HepG2 (cell line): Measurements from ENCODE around the gene ZDHHC16. TPM values are rescaled to one million over a fixed set of nuclear protein-coding genes. Genes with fewer than 3 reads are reported as not detected.
A peak's percentile ranks its signal among the peaks of the same experiment; 100 is the strongest.

Source experiments
- ATAC-seq: fragments of 200-7000 bp; cut with Tn5 transposase; 3 replicates; pipeline ENCODE4 v1.9.1; 2020; ENCODE audit warnings: mild to moderate bottlenecking, moderate library complexity
- BruUV-seq: library from RNA; stranded (reverse); fragments of 400-500 nt; replicated peaks from 2 replicates; lab custom pipeline; 2021; lab: Mats Ljungman, UMichigan
- CTCF ChIA-PET: fragments of 300-600 bp; formaldehyde crosslinking; extraction: SDS; loops from one replicate; lab custom pipeline; 2021; ENCODE audit warnings: low total read pairs, inconsistent platforms, low intra/inter-chr PET ratio; lab: Yijun Ruan, JAX
- POLR2A ChIA-PET: fragments of 350-600 bp; sonication (Branson Sonifier 250); formaldehyde crosslinking; loops from one replicate; lab custom pipeline; 2020; ENCODE audit warnings: antibody characterized with exemption, inconsistent platforms; lab: Yijun Ruan, JAX
- DNase-seq: peaks from one replicate; pipeline ENCODE4 v3.0.0-alpha.2; 2015; ENCODE audit warnings: low spot score
- FAIRE-seq: peaks from 3 replicates; lab custom pipeline; 2011; peaks lifted over from hg19 to GRCh38; lab: Jason Lieb, UNC
- H2AFZ ChIP-seq: one replicate; pipeline ENCODE4 v1.6.1; 2011; ENCODE audit warnings: low read length, inconsistent platforms
- H3K27ac ChIP-seq: fragments of 300-600 bp; 3 replicates; pipeline ENCODE4 v1.8.0; 2011; ENCODE audit warnings: mixed run types, mild to moderate bottlenecking, mixed read lengths, low read length, inconsistent platforms; ENCODE audit not compliant: insufficient read depth; ENCODE audit errors: extremely low read length
- H3K27me3 ChIP-seq, 2 experiments: fragments of 200-600 bp in 1 of 2; 2 replicates in 1 of 2; 3 replicates in 1 of 2; pipeline versions ENCODE4 v1.6.0 to v1.8.0; 2011; ENCODE audit warnings: low read length in 2 of 2, mild to moderate bottlenecking in 2 of 2, moderate library complexity in 2 of 2, inconsistent platforms in 1 of 2; ENCODE audit not compliant: insufficient read depth in 2 of 2, control insufficient read depth in 1 of 2
- H3K36me3 ChIP-seq, 2 experiments: fragments of 200-600 bp in 1 of 2; replicated peaks in 1 of 2; 2 replicates in 1 of 2; 3 replicates in 1 of 2; pipeline versions ENCODE4 v1.5.1 to v1.8.0; 2011; ENCODE audit warnings: low read length in 2 of 2, inconsistent platforms in 1 of 2; ENCODE audit not compliant: insufficient read depth in 2 of 2, control insufficient read depth in 1 of 2
- H3K4me1 ChIP-seq: 2 replicates; pipeline ENCODE4 v1.5.1; 2012; ENCODE audit warnings: low read length, inconsistent platforms; ENCODE audit not compliant: insufficient read depth
- H3K4me2 ChIP-seq: 2 replicates; pipeline ENCODE4 v1.6.0; 2011; ENCODE audit warnings: low read depth, low read length, inconsistent platforms
- H3K4me3 ChIP-seq, 3 experiments: fragments of 200-600 bp in 1 of 3; sonication (generic), shearing (Covaris generic) in 1 of 3; replicated peaks in 1 of 3; 2 replicates each; pipeline ENCODE4 v1.5.1; 2011 to 2016; ENCODE audit warnings: low read length in 3 of 3, inconsistent platforms in 2 of 3, low read depth in 2 of 3, mild to moderate bottlenecking in 2 of 3, control low read depth in 1 of 3, mixed read lengths in 1 of 3; ENCODE audit not compliant: insufficient read depth in 1 of 3
- H3K79me2 ChIP-seq: one replicate; pipeline ENCODE4 v1.6.1; 2011; ENCODE audit warnings: low read length, inconsistent platforms; ENCODE audit not compliant: insufficient read depth
- H3K9ac ChIP-seq: 2 replicates; pipeline ENCODE4 v1.6.0; 2011; ENCODE audit warnings: mild to moderate bottlenecking, low read depth, low read length, inconsistent platforms; ENCODE audit not compliant: insufficient read depth
- H3K9me3 ChIP-seq: 2 replicates; pipeline ENCODE4 v1.5.1; 2012; ENCODE audit warnings: mild to moderate bottlenecking, low read length
- H4K20me1 ChIP-seq: 2 replicates; pipeline ENCODE4 v1.6.0; 2011; ENCODE audit warnings: inconsistent platforms, mild to moderate bottlenecking, low read length, moderate library complexity; ENCODE audit not compliant: insufficient read depth
- ARHGAP35 ChIP-seq: sonication (generic); formaldehyde crosslinking; IDR thresholded peaks from 2 replicates; pipeline ENCODE4 v1.9.0; 2022; ENCODE audit warnings: mild to moderate bottlenecking, inconsistent platforms, moderate library complexity, missing genetic modification reagents, borderline replicate concordance
- ATF1 ChIP-seq: IDR thresholded peaks from 2 replicates; pipeline ENCODE4 v1.6.1; 2016; ENCODE audit warnings: mild to moderate bottlenecking, control low read depth
- ELF3 ChIP-seq: IDR thresholded peaks from 2 replicates; pipeline ENCODE4 v1.6.1; 2016; ENCODE audit warnings: missing genetic modification reagents, missing compliant biosample characterization
- FOXM1 ChIP-seq: sonication (generic); formaldehyde crosslinking; IDR thresholded peaks from 2 replicates; pipeline ENCODE4 v1.5.0; 2020; ENCODE audit warnings: missing genetic modification reagents
- GZF1 ChIP-seq: sonication (generic); formaldehyde crosslinking; IDR thresholded peaks from 2 replicates; pipeline ENCODE4 v1.5.1; 2020; ENCODE audit warnings: mild to moderate bottlenecking, missing genetic modification reagents
- HDAC2 ChIP-seq: sonication (generic); formaldehyde crosslinking; IDR thresholded peaks from 2 replicates; pipeline ENCODE4 v1.4.0; 2020; ENCODE audit warnings: missing genetic modification reagents
- MAF1 ChIP-seq: sonication (generic); formaldehyde crosslinking; IDR thresholded peaks from 2 replicates; pipeline ENCODE4 v1.5.0; 2020; ENCODE audit warnings: missing genetic modification reagents, borderline replicate concordance
- MAFF ChIP-seq: IDR thresholded peaks from 2 replicates; pipeline ENCODE4 v1.6.1; 2011; ENCODE audit warnings: low read depth, low read length, improper control_type of control experiment
- RNF2 ChIP-seq: fragments of 450-650 bp; conservative IDR thresholded peaks from 2 replicates; pipeline ENCODE4 v1.6.1; 2016; ENCODE audit warnings: low read depth
- SAP130 ChIP-seq: IDR thresholded peaks from 2 replicates; pipeline ENCODE4 v1.6.1; 2016; ENCODE audit warnings: low read depth
- SNAI1 ChIP-seq: sonication (generic); formaldehyde crosslinking; IDR thresholded peaks from 2 replicates; pipeline ENCODE4 v1.5.0; 2020; ENCODE audit warnings: mild to moderate bottlenecking, missing genetic modification reagents, borderline replicate concordance
- TEAD3 ChIP-seq: optimal IDR thresholded peaks from 2 replicates; pipeline ENCODE3; 2016; ENCODE audit warnings: borderline replicate concordance
- ZFP62 ChIP-seq: sonication (generic); formaldehyde crosslinking; IDR thresholded peaks from 2 replicates; pipeline ENCODE4 v1.4.0; 2020; ENCODE audit warnings: missing genetic modification reagents
- ZFX ChIP-seq: sonication (generic); formaldehyde crosslinking; IDR thresholded peaks from 2 replicates; pipeline ENCODE4 v1.4.0; 2020; ENCODE audit warnings: mild to moderate bottlenecking, low read depth, missing genetic modification reagents, moderate library complexity
- ZMYM3 ChIP-seq: sonication (generic); formaldehyde crosslinking; IDR thresholded peaks from 2 replicates; pipeline ENCODE4 v1.5.1; 2020; ENCODE audit warnings: mild to moderate bottlenecking, missing genetic modification reagents
- ZNF180 ChIP-seq: sonication (generic); formaldehyde crosslinking; IDR thresholded peaks from 2 replicates; pipeline ENCODE4 v1.4.0; 2020; ENCODE audit warnings: low read depth, missing genetic modification reagents, borderline replicate concordance
- ZSCAN20 ChIP-seq: sonication (generic); formaldehyde crosslinking; IDR thresholded peaks from 2 replicates; pipeline ENCODE4 v1.4.0; 2020; ENCODE audit warnings: missing genetic modification reagents, mild to moderate bottlenecking, borderline replicate concordance
- WGBS: methylation state at CpG from one replicate; pipeline ENCODE4 v1.1.6; 2017; ENCODE audit warnings: low lambda C conversion rate; 5-methylcytosine and 5-hydroxymethylcytosine counted together
- in situ Hi-C: cut with HindIII; loops from 2 replicates; pipeline ENCODE4 v1.10.0; 2017; ENCODE audit warnings: low pct_unique_long_range_greater_than_20kb; ENCODE audit not compliant: extremely low pct_ligation_motif_present
- intact Hi-C: fragments of 100-400 bp; cut with micrococcal nuclease; formaldehyde crosslinking; loops from one replicate; pipeline ENCODE4 v1.10.0; 2022; ENCODE audit not compliant: unreplicated experiment
- polyA plus RNA-seq, 8 experiments: library from polyadenylated mRNA; depleted of rRNA in 3 of 8; stranded (reverse) in 7 of 8; unstranded in 1 of 8; fragments of >200 nt; fragmentation: Illumina TruSeq in 4 of 8; extraction: Trizol in 4 of 8; gene quantifications; 2 replicates each; pipeline versions ENCODE4 v1.2.1 to v1.2.3, GENCODE V29; 2011 to 2016; ENCODE audit warnings: low read depth in 4 of 8, missing spikeins in 1 of 8, mixed read lengths in 1 of 8; ENCODE audit not compliant: insufficient read depth in 1 of 8
- total RNA-seq, 5 experiments: library from RNA; depleted of rRNA; stranded (reverse); fragments of >200 nt; fragmentation: Illumina TruSeq; extraction: Trizol; gene quantifications; 2 replicates each; pipeline ENCODE4 v1.2.3, GENCODE V29; 2016; ENCODE audit warnings: low read depth in 1 of 5
- TF ChIP-seq, protein P1 (sequence below): IDR thresholded peaks from 2 replicates; pipeline ENCODE4 v1.6.1; 2016; ENCODE audit warnings: mild to moderate bottlenecking
- TF ChIP-seq, protein P2 (sequence below): IDR thresholded peaks from 2 replicates; pipeline ENCODE4 v1.4.0; 2020; ENCODE audit warnings: mild to moderate bottlenecking, missing genetic modification reagents
- TF ChIP-seq, protein P3 (sequence below): sonication (generic); formaldehyde crosslinking; IDR thresholded peaks from 2 replicates; pipeline ENCODE4 v1.4.0; 2020; ENCODE audit warnings: missing genetic modification reagents

ZDHHC16 gene
- total and polyA plus RNA-seq, 2 of the 13 experiments (the other 11 are each of a cell fraction or from before 2014, with no cell fraction given): 40.8 to 41.8 TPM

DNA sequence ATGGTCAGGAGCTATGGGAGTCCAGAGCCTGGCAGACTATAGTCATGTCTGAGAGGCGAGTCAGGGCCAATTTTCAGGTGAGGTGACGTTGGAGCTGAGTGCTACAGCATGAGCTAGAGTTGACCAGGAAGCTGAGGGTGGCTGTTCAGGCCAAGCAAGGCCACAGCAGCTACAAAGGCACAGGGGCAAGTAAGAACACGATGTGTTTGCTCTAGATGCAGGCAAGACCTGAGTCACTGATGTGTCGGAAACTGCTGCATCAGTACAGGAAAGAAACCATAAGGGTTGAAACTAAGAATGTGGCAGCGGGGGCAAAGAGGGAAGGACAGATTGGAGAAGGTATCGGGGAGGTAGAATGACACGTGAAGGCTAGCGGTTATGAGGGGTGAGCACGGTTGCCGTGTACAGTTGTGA, 33.1 kb upstream of the ZDHHC16 start:
- Histone ChIP-seq H3K9ac (no peak overlapping the region), H3K79me2 (no peaks in the 10 kb centered on the region), H3K9me3 (no peaks in the 10 kb centered on the region), H3K4me2 (no peak overlapping the region), H2AFZ (no peak overlapping the region), H3K27ac (peak overlapping the region; percentile 57), H3K36me3 (no peaks in the 10 kb centered on the region), H3K27me3 (no peaks in the 10 kb centered on the region), H3K4me3 (no peak overlapping the region), H3K4me1 (peaks cover 69% of the 10 kb centered on the region), H4K20me1 (no peaks in the 10 kb centered on the region)
- DNase-seq (peak; percentile 52), ATAC-seq (peak; percentile 32), FAIRE-seq (no peak)
- ChIA-PET POLR2A (interaction anchor here (0.5 to 1.2 kb wide), 5 partner anchors 10 to 88 kb away, joined by 3 to 7 read pairs (median 4); partner anchors contain the start of gene RRP12), CTCF (no interaction called here)
- WGBS: 74% methylated on average over 10 of the region's 10 CpGs
- BruUV-seq: no TSS peak
- in situ Hi-C loops: no loop called here
- intact Hi-C loops: no loop called here
- peak; percentile 52 for TF ChIP-seq MAFF
- TF ChIP-seq ZNF180 (CRISPR knock-in tag): no peak
- TF ChIP-seq TEAD3: peak; percentile 30
- no peak for TF ChIP-seq ATF1 (CRISPR knock-in tag)
- no peak for TF ChIP-seq ZFP62 (CRISPR knock-in tag)
- TF ChIP-seq, protein P1, sequence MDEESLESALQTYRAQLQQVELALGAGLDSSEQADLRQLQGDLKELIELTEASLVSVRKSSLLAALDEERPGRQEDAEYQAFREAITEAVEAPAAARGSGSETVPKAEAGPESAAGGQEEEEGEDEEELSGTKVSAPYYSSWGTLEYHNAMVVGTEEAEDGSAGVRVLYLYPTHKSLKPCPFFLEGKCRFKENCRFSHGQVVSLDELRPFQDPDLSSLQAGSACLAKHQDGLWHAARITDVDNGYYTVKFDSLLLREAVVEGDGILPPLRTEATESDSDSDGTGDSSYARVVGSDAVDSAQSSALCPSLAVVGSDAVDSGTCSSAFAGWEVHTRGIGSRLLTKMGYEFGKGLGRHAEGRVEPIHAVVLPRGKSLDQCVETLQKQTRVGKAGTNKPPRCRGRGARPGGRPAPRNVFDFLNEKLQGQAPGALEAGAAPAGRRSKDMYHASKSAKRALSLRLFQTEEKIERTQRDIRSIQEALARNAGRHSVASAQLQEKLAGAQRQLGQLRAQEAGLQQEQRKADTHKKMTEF (CRISPR knock-in tag): no peak
- TF ChIP-seq FOXM1: no peak
- no peak for TF ChIP-seq SNAI1 (CRISPR knock-in tag)
- TF ChIP-seq ZFX (CRISPR knock-in tag): 0 out of 2 replicates have a peak, but pooled peaks have one; percentile 19
- TF ChIP-seq, protein P2, sequence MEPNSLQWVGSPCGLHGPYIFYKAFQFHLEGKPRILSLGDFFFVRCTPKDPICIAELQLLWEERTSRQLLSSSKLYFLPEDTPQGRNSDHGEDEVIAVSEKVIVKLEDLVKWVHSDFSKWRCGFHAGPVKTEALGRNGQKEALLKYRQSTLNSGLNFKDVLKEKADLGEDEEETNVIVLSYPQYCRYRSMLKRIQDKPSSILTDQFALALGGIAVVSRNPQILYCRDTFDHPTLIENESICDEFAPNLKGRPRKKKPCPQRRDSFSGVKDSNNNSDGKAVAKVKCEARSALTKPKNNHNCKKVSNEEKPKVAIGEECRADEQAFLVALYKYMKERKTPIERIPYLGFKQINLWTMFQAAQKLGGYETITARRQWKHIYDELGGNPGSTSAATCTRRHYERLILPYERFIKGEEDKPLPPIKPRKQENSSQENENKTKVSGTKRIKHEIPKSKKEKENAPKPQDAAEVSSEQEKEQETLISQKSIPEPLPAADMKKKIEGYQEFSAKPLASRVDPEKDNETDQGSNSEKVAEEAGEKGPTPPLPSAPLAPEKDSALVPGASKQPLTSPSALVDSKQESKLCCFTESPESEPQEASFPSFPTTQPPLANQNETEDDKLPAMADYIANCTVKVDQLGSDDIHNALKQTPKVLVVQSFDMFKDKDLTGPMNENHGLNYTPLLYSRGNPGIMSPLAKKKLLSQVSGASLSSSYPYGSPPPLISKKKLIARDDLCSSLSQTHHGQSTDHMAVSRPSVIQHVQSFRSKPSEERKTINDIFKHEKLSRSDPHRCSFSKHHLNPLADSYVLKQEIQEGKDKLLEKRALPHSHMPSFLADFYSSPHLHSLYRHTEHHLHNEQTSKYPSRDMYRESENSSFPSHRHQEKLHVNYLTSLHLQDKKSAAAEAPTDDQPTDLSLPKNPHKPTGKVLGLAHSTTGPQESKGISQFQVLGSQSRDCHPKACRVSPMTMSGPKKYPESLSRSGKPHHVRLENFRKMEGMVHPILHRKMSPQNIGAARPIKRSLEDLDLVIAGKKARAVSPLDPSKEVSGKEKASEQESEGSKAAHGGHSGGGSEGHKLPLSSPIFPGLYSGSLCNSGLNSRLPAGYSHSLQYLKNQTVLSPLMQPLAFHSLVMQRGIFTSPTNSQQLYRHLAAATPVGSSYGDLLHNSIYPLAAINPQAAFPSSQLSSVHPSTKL (CRISPR knock-in tag): peak; percentile 15; the same call in 1 of the 2 replicates
- TF ChIP-seq, protein P3, sequence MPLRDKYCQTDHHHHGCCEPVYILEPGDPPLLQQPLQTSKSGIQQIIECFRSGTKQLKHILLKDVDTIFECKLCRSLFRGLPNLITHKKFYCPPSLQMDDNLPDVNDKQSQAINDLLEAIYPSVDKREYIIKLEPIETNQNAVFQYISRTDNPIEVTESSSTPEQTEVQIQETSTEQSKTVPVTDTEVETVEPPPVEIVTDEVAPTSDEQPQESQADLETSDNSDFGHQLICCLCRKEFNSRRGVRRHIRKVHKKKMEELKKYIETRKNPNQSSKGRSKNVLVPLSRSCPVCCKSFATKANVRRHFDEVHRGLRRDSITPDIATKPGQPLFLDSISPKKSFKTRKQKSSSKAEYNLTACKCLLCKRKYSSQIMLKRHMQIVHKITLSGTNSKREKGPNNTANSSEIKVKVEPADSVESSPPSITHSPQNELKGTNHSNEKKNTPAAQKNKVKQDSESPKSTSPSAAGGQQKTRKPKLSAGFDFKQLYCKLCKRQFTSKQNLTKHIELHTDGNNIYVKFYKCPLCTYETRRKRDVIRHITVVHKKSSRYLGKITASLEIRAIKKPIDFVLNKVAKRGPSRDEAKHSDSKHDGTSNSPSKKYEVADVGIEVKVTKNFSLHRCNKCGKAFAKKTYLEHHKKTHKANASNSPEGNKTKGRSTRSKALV (CRISPR knock-in tag): no peak
- TF ChIP-seq HDAC2 (CRISPR knock-in tag): no peak
- TF ChIP-seq RNF2: no peak
- peak; percentile 27 for TF ChIP-seq SAP130 (CRISPR knock-in tag)
- no peak for TF ChIP-seq ZSCAN20
- 0 out of 2 replicates have a peak, but pooled peaks have one; percentile 39 for TF ChIP-seq ZMYM3
- no peak for TF ChIP-seq GZF1
- TF ChIP-seq MAF1 (CRISPR knock-in tag): no peak
- TF ChIP-seq ARHGAP35 (CRISPR knock-in tag): no peak
- TF ChIP-seq ELF3: peak; percentile 40; the same call in 1 of the 2 replicates
